NK-92 (cell line): ENCODE measurements around the gene STRA8.

ENCODE experiments used
- DNase-seq: peaks from one replicate; lab custom pipeline; 2025; ENCODE audit not compliant: unreplicated experiment; lab: John Stamatoyannopoulos, UW

STRA8 gene

GRCh38 chr7:135262623-135263320 lies 29.1 kb downstream of the STRA8 start:
- no peak for DNase-seq

GRCh38 chr7:135263321-135263970 lies 29.8 kb downstream of the STRA8 start:
- DNase-seq: no peak

- no peak for DNase-seq
Measured at GRCh38 chr7:135265637-135266036, 32.0 kb downstream of the STRA8 start.

- no peak for DNase-seq
Measured at GRCh38 chr7:135269921-135270320, 36.3 kb downstream of the STRA8 start.

- no peak for DNase-seq
Measured at GRCh38 chr7:135270577-135271254, 37.1 kb downstream of the STRA8 start.

- DNase-seq: no peak
Measured at GRCh38 chr7:135271255-135271615, 37.6 kb downstream of the STRA8 start.

- no peak for DNase-seq
Measured at GRCh38 chr7:135272303-135272702, 38.7 kb downstream of the STRA8 start.

GRCh38 chr7:135273581-135273980 lies 39.9 kb downstream of the STRA8 start:
- no peak for DNase-seq

GRCh38 chr7:135274495-135275268 lies 41.0 kb downstream of the STRA8 start:
- no peak for DNase-seq

- no peak for DNase-seq
Measured at GRCh38 chr7:135275971-135276580, 42.4 kb downstream of the STRA8 start.

- no peak for DNase-seq
Measured at GRCh38 chr7:135277161-135277560, 43.5 kb downstream of the STRA8 start.

- no peak for DNase-seq
Measured at GRCh38 chr7:135281363-135281949, 47.8 kb downstream of the STRA8 start.

GRCh38 chr7:135282561-135283254 lies 49.1 kb downstream of the STRA8 start:
- no peak for DNase-seq

GRCh38 chr7:135283959-135284638 lies 50.5 kb downstream of the STRA8 start:
- no peak for DNase-seq

GRCh38 chr7:135285547-135286233 lies 52.1 kb downstream of the STRA8 start:
- no peak for DNase-seq

GRCh38 chr7:135286876-135287275 lies 53.2 kb downstream of the STRA8 start:
- no peak for DNase-seq

GRCh38 chr7:135290594-135290993 lies 57.0 kb downstream of the STRA8 start:
- no peak for DNase-seq

- no peak for DNase-seq
Measured at GRCh38 chr7:135291809-135292253, 58.2 kb downstream of the STRA8 start.

- DNase-seq: no peak
Measured at GRCh38 chr7:135299235-135299634, 65.6 kb downstream of the STRA8 start.
